ENCODE results near the gene IL33.
A peak's percentile ranks its signal among the peaks of the same experiment; 100 is the strongest.

IL33 gene

DNA sequence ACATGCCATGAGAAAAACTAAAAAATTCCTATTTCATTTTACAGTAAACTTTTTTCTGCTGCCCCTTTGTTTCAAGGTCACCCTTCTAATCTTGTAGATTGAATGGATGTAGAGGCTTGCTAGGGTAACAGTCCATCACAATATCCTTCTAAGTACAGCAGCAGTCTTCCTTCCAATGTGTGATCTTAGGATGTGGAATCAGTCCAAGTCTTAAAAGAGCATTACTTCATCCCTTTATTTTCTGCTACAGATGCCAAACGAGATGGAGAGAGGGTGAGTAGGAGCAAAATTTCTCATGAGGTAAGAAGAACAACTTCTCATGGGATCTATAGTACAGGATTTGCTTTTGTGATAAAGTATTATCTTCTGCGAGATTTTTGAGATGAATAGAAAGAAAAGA is 704 bp upstream of the IL33 start:
- Histone ChIP-seq H3K4me3 (no peak overlapping the region), H3K27ac (peak overlapping the region in 3 of 21 experiments; percentile 6 to 49 (median 16))

DNA sequence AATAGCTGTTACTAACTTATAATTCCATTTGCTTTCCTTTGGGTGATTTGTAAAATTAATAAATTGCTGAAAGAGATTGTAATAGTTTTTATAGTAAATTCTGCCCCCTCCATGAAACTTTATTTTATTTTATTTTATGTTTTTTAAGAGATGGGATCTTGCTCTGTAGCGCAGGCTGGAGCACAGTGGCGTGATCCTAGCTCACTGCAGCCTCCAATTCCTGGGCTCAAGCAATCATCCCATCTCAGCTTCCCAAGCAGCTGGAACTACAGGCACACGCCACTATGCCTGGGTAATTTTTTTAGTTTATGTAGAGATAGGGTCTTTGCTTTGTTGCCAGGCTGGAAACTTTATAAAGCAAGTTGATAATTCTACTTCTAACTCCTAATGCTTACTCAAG is 395 bp downstream of the IL33 start:
- H3K27ac ChIP-seq: peak overlapping the region in 1 of 21 experiments; percentile 50

DNA sequence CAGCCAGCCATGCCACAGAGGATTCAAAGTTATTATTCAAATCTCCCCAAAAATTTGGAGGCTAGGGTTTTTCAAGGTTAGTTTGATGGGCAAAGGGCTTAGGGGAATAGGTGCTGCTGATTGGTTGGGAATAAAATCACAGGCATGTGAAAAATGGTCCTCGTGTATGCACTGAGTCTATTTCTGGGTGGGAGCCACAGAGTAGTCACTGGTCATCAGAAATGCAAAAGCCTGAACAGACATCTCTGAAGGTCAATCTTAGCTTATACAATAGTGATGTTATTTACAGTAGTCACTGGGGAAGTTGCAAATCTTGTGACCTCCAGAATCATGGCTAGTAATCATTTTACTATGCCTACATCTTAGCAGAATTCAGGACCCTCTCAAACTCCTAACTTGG is 1.3 kb downstream of the IL33 start:
- peak overlapping the region in 8 of 21 experiments; percentile 9 to 80 (median 68) for H3K27ac ChIP-seq
- H3K4me3 ChIP-seq: peak overlapping the region in 1 of 7 experiments; percentile 10

More for the DNA sequence above, 395 bp downstream of the IL33 start:
- peak overlapping the region in 4 of 7 experiments; percentile 3 to 26 (median 10) for H3K4me3 ChIP-seq

DNA sequence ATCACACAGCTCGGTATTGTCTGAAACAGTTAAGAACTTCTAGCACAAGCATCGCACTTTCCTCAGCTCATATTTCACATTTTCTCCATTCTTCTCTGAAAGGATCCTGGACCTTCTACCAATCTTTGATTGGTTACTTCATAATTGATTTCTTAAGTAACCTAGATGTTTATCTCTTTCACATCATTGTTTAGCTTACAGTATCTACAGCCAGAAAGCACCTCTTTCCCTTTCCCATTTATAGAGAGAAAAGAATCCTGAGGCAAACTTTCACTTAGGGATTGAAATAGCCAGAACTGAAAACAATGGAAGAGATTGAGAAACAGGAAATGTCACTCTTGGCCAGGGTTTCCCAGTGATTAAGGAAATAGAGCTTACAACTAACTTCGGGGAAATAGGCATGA is 2.5 kb downstream of the IL33 start:
- Histone ChIP-seq H3K4me3 (no peak overlapping the region), H3K27ac (peak overlapping the region in 17 of 21 experiments; percentile 4 to 80 (median 50))

DNA sequence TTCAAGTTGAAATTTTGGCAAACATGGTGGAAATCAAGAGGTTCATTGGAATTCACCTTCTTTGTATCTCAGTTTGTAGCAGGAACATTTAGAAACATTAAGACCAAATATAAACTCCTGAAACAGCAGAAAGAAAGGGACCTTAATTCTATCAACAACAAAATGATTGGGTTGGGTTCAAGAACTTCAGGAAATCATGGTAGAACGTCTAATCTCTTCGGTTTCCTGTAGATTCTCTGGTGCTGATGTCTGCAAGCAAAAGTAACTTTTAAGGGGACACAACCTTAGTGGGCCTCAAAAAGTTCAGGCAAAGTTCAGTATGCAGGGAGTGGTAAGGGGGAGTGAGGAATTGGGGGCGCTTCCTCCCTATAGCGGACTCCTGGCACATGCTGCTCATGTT is 3.4 kb downstream of the IL33 start:
- peak overlapping the region in 2 of 21 experiments; percentile 5 to 24 for H3K27ac ChIP-seq
- H3K4me3 ChIP-seq: no peak overlapping the region

DNA sequence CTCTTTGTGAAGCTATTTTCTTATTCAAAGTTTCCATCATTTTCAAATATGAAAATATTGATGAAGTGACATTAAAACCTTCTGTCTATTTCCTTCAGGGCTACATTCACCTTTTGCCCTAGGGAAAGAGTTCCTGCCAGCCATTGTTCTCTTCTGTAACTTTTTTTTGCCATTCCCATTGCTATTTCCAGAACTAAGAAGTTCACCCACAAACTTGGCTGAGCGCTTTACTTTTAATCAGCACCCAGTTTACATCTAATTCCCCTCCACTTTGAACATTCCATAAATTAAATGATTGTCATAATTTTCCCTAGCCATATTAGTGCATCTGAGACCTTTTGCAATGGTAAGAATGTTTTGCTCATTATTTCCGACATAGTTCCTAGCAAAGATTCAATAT is 4.4 kb downstream of the IL33 start:
- Histone ChIP-seq H3K27ac (peak overlapping the region in 4 of 21 experiments; percentile 5 to 26 (median 9)), H3K4me3 (no peak overlapping the region)

DNA sequence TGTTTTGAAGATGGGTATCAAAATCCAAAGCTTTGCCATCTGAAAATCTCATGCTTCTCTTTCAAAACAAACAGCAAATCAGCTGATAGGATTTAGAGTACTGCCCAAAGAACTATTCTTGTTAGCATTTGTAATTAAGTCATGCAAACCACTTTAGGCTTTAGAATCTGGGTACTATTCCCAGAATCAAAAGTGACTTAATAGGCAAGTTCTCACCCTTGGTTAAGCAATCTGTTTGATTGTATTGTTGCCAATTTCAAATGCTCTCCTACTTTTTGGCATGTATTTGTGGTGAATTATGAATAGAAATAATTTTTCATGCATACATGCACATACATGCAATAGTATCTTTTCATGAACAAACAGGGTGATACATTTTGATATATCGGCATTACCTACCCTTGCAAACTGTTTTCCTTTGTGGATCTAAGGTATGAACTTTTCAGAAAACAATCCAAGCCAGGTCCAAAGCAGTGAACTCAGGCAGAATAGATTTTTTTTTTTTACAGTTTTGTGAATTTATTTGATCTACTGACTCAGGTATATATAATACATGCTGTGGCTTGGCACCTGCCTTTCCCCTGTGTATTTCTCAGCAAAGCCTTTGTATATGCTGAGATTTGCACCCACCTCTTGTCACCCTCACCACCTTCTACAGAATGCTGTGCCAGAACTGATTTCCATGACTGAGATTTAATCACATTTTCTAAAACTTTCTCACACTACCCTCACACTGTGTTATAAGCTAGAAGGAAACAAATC is 9.0 kb downstream of the IL33 start:
- Histone ChIP-seq H3K27ac (peak overlapping the region in 5 of 21 experiments; percentile 8 to 51 (median 13)), H3K4me3 (no peak overlapping the region)

DNA sequence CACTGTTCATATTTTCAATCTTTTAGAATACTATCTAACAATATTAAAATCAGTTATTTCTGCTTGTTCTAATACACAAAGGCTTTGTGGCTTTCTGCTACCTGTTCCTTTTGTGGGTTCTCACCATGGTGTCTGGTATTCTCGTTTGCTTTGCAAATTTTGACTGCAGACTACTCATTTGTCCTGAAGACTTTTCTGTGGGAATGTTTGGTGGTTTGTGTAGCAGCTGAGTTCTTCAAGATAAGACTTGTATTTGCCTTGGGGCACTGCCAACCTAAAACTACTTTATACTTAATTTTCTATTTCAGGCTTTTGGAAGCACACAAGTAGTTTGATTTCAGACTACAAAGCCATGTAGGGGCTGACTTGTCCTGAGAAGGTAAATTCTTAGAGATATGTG is 11.1 kb downstream of the IL33 start:
- Histone ChIP-seq H3K4me3 (no peak overlapping the region), H3K27ac (peak overlapping the region in 1 of 21 experiments; percentile 42)

DNA sequence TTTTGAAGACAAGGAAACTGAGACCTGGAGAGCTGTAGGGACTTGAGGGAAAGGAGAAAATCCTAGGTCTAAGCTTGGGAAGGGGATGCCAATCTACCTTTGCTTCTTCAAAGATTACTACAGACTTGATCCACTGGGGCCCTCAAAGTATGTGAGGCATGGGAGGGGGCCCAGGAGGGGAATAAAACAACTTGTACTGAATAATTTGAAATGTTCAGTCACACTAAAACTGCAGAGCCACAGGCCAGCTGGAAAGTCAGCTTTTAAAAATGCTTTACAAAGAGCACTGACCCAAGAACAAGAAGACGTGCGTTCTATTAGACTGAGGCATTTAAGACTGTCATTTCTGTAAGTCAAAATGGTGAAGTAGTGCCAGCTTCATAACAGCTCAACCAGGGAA is 13.6 kb downstream of the IL33 start:
- no peak overlapping the region for H3K4me3 ChIP-seq
- peak overlapping the region in 2 of 21 experiments; percentile 39 to 59 for H3K27ac ChIP-seq

DNA sequence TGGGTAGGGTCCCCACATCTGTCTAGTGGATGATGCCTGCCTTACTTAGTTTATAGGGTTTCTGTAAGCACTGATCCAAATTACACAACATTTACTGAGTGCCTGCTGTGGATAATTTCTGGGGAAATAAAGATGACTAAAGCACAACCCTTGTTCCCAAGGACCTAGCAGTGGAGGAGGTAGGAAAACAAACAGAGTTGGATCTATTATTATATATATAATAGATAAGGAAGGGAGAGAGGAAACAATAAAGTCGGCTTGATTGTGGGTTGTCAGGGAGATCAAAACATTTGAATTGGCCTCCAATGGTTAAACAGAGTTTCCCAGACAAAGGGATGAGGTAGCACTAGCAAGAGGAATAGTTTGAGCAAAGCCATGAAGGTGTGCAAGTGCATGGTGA is 14.0 kb downstream of the IL33 start:
- no peak overlapping the region for H3K4me3 ChIP-seq
- H3K27ac ChIP-seq: peak overlapping the region in 1 of 21 experiments; percentile 39

DNA sequence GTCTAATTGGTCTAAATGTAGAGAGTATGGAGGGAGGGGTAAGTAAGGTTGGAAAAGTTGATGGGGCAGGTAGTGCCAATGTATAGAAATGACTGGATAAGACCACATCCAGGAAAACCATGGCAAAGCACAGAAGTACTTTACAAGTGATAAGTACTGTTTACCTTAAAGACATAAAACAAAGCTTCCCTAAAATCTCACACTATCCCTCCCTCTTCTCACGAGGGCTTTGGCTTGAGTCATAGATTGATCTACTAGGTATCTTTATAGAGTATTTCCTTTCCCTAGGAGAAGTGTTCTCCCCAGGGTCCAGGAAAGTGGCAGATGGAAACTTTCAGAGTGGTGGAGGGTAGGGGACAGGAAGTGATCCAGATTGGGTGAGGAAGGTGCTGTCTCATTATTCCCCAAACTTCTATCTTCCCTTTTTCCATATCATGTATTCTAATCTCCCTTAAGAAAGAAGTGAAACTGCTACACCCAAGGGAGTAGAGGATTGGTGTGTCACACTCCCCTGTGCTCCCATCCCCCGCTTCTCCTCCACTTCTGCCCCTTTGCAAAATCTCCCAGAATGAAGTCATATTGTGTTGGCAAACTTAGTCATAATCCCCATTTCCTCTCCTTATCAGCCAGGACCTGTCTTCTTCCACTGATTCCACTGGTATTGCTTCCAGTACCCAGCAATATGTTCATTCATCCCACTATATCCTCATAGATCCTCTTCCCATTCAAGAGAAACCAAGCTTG is 14.6 kb downstream of the IL33 start:
- Histone ChIP-seq H3K4me3 (no peak overlapping the region), H3K27ac (peak overlapping the region in 1 of 21 experiments; percentile 3)

DNA sequence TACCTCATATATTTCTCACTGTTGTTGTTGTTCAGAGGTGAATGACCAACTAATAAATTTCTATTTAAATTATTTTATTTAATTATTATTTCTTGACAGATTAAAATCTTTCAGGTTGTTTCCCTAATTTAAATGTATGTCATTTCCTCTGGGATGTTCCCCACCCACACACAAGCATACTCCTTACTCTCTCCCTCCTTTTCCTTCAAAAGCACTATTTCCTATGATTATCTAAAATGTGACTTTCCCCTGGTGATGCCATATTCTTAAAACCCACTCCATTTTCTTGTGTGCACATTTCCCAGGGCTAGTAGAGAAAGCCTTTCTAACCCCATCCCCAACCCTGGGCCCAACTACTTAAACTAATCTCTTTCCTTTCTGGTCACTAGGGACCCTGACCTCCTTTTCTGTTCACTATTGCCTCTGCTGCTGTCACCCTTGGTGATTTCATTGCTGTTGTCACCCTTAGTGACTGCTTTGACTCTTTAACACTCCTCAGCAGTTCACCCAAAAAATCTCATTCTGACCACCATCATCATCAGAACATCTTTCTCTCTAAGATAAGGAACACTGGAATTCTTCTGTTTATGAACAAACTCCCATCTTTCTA is 16.8 kb downstream of the IL33 start:
- no peak overlapping the region for H3K4me3 ChIP-seq

DNA sequence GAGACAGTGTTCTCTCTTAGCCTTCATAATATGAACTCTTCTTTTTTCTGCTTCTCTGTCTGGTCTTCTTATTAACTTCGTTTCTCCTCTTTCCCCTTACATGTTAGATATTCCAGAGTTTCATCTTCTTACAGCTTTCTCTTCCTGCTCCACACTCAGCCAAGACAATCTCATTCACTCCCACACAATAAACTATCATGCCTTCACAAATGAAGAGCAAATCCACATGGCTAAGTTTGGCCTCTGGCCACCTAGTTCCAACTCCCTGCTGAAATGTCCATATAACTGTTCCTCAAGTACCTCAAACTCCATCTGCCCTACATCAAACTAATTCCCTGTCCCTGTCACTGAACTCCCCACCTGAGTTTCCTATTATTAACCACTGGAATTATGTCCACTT is 18.4 kb downstream of the IL33 start:
- H3K27ac ChIP-seq: no peak overlapping the region
- H3K4me3 ChIP-seq: no peak overlapping the region

More for the DNA sequence above, 16.8 kb downstream of the IL33 start:
- H3K27ac ChIP-seq: no peak overlapping the region

DNA sequence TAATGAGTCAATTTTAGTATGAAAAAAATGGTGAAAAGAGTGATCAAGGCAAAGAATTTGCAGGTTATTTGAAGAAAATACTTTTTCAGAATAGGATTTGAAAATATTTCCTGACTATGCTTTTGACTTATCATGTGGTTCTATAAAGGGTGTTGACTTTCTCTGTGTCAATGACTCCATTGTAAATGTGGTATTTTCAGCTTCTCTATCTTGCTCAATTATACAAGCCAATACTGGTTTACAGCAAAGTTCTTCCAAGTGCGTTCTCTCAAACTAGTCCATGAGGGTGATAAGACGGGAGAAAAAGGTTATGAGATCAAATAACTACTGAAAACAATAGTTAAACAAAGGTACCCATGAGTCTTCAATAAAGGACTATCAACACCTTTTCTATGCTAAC is 21.7 kb downstream of the IL33 start:
- Histone ChIP-seq H3K27ac (peak overlapping the region in 2 of 21 experiments; percentile 12 to 19), H3K4me3 (no peak overlapping the region)

DNA sequence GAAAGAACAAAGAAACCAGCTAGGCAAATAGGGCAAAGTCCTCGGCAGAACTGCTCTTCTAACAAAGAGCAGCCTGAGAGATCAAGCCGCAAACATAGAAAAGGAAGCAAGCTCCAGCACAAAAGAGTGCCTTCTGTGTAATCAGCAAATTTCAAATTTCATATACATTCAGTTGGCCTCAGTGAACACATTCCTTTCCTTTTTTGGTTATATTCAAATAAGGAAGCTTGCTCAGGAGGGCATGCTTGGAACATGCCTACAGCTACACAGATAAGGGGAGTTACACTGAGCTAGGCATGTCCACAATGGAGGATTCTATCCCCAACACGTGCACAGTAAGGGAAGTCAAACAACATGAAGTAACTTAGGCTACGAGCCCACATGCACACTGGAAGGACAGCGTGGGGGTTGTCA is 23.4 kb downstream of the IL33 start:
- Histone ChIP-seq H3K27ac (peak overlapping the region in 1 of 21 experiments; percentile 54), H3K4me3 (no peak overlapping the region)

DNA sequence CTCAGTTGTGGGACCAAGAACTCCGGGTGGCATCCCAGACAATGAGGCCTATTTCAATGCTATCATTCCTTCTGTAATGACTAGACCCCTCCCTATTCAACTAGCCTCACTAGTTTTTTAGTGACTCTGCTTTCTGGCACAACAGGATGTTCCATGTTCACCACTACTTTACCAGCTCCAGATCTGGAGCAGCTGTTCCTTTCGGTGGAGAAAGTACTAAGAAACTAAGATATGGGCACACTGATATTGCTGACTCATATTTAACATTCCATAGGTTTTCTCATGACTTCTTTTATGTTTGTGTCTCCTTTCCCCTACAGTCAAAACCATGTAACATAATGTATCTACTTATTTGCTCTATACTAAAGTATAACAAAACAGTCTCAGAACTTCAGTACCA is 24.1 kb downstream of the IL33 start:
- no peak overlapping the region for H3K4me3 ChIP-seq
- H3K27ac ChIP-seq: no peak overlapping the region

DNA sequence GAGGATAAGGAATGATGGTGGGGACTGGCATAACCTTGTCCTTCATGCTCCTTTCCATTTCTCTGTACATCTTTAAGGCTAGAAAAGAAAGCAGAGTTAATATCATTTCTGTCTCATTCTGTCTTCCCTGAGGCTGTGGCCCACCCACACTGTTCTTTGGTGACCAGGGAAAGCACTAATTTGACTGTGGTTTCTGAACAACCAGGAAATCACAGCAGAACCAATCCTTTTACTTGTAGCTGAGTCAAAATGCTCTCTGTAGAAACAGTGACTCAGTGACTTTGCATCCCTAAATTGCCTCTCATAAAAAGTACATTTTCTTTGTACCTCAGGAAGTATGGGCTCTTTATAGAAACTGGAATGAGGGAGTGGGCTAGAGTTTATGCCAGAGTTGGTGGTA is 28.1 kb downstream of the IL33 start:
- Histone ChIP-seq H3K27ac (no peak overlapping the region), H3K4me3 (no peak overlapping the region)

DNA sequence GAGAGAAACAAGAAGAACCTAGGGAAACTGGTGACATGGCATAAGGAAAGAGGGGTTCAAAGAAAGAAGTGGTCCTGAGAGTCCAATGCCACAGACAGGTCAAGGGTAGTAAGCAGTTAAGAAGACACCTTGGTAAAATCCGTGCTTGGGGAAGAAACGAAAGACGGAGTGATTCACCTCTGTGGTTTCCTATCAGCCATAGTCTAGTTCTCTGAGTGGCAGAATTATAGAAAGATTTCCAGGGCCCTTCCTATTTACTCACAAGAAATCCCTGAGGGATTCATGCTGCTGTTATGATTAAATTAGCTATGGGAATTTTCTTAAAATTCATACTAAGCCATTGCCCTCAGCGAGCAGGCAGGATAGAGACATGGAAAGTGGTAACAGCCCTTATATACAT is 31.7 kb downstream of the IL33 start:
- Histone ChIP-seq H3K27ac (no peak overlapping the region), H3K4me3 (no peak overlapping the region)

DNA sequence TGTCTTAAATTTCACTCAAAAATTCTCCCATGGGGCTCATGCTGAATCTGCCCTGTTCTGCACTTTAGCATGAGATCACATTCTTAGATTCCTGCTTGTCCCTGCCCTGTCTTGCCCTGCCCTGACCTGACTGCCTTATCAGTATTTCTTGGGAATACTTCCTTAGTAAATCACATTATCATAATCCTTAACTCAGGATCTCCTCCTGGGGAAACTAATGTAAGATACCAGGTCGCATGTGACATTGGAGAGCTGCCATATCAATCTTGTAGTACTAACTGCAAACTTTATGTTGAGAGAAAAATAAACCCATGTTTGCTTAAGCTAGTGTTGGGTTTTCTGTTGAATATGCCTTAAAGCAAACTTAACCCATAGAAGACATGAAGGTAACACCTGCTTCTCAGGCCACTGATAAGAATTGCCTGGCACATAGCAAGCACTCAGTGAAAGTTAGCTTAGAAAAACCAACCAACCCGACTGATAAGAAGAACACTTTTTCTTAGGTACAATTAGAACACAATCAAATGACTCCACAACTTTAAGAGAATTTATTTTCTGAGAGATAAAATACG is 53.3 kb downstream of the IL33 start:
- Histone ChIP-seq H3K4me3 (no peak overlapping the region), H3K27ac (no peak overlapping the region)

DNA sequence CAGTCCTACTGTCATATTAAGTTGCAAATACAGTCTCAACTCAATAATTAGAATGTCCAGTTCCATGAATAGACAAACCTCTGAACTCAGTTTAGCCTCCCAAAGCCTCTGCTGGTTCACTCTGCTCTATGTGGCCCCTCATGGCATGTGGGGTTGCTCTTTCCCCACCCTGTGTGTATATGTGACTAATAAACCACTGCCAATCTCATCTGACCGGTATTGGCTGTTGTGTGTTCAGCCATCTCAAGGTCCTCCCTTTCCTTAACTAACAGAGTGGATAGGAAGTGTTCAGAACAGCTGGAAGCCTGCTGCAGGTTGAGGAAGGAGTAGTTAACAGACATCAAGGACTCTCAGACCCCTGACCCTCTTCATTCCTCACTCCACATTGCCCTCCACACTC is 55.3 kb downstream of the IL33 start:
- Histone ChIP-seq H3K4me3 (no peak overlapping the region), H3K27ac (no peak overlapping the region)

All from skin epidermis (tissue), 12 donors.